AG09319 (cell line): ENCODE data around the gene VSIG2.

Experiments
- DNase-seq: peaks from one replicate; pipeline ENCODE4 v3.0.0-alpha.2; 2010; ENCODE audit warnings: low read depth; ENCODE audit errors: extremely low read depth
- TF ChIP-seq, protein P1 (sequence below): IDR thresholded peaks from 2 replicates; pipeline ENCODE4 v1.5.1; 2011; ENCODE audit warnings: low read depth, mild to moderate bottlenecking, inconsistent platforms, low read length, moderate library complexity

The VSIG2 gene

DNA sequence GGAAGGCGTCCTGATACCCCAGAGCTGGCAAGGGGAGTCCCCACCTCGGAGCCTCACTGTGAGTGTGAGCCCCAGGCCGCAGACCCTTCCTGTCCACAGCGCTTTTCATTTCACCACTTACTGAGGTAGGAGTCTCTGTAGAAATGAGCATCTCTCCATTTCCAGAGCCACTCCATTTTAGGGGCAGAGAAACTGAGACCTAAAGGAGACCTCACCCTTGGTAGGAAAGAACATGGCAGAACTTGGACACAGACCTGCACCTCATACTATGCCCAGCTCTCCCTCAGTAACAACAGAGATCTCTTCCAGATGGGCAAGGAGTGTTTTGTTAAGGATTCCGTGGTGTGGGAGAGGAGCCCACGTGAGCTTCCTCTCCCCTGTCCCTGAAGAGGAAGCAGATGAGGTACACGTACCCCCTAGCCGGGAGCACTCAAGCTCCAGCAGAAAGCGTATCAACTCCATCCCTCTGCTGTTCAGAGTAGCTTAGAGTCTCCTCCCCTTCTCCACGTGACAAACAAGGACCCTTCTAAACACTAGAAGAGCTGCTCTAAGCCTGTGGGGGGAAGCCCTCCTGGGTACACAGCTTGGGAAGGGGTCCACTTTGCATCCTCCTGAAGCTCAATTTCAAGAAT, 532 bp upstream of the VSIG2 start:
- TF ChIP-seq, protein P1, sequence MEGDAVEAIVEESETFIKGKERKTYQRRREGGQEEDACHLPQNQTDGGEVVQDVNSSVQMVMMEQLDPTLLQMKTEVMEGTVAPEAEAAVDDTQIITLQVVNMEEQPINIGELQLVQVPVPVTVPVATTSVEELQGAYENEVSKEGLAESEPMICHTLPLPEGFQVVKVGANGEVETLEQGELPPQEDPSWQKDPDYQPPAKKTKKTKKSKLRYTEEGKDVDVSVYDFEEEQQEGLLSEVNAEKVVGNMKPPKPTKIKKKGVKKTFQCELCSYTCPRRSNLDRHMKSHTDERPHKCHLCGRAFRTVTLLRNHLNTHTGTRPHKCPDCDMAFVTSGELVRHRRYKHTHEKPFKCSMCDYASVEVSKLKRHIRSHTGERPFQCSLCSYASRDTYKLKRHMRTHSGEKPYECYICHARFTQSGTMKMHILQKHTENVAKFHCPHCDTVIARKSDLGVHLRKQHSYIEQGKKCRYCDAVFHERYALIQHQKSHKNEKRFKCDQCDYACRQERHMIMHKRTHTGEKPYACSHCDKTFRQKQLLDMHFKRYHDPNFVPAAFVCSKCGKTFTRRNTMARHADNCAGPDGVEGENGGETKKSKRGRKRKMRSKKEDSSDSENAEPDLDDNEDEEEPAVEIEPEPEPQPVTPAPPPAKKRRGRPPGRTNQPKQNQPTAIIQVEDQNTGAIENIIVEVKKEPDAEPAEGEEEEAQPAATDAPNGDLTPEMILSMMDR = no peak
- no peak for DNase-seq

DNA sequence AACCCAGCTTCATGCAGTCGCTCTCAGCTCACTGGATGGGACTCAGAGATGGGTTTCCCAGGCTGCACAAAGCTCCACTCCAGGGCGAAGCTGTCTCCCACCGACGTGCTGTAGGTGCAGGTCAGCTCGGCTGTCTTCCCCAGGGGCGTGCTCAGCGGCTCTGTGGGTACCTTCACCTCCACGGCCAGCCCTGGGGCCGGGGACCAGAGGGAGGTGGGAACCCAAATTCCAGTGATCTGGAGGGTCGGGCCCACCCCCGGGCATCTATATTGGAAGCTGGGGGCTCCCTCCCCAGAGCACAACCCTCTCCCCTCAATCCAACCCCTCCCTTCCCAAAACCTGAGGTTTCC, 689 bp downstream of the VSIG2 start:
- TF ChIP-seq, protein P1 = no peak
- DNase-seq = no peak

DNA sequence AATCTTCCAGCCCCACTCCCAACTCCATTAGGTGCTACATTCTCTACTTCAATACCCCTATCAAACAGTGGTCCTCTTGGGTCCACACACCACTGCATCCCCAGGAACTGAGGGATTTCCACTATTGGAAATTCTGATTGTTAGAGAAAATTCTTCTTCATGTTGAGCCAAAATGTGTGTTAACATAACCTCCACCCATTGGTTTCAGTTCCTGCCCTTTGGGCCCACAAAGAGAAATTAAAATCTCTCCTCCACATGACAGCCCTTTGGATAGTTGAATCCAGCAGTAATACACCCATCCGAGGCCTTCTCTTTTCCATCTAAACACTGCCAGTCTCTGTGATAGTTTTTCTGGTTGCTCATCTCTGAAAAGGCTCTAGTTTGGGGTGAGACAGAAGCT, 2.1 kb downstream of the VSIG2 start:
- TF ChIP-seq, protein P1 = no peak
- no peak for DNase-seq

DNA sequence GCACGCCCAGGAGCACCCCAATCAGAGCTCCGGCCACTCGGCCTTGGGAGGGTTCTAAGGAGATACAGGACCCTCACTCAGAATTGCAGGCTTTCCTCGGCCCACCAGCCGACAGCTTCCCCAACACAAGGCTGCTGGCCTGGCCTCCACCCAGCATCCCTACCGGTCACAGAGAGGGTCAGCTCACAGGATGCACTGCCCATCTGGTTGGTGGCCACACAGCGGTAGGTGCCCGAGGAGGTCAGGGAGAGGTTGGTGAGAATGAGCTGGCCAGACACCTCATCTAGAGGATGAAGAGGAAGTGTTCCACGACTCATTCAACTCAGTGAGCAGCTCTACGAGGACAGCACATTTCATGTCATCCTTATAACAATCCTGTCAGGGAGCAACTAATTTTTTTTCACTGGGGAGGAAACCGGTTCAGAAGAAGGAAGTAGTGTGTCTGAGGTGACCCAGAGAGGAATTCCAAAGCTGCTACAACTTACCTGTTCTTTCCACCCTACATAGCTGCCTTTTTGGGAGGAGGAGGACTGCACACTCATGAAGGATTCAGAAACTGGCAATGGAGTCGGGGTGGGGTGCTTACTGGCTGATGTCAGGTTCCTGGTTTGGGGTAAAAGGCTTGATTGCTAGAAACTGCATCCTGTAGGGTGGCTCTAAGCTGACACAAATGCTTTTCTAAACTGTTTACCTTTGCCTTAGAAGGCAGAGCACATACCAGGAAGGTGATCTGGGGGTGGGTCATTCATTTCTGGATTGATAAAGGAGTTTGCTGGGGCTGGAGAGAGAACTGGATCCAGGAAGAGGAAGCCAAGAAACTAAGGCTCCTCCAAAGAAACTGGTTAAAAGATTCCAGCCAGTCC, 3.3 kb downstream of the VSIG2 start:
- DNase-seq = no peak
- TF ChIP-seq, protein P1 = no peak

DNA sequence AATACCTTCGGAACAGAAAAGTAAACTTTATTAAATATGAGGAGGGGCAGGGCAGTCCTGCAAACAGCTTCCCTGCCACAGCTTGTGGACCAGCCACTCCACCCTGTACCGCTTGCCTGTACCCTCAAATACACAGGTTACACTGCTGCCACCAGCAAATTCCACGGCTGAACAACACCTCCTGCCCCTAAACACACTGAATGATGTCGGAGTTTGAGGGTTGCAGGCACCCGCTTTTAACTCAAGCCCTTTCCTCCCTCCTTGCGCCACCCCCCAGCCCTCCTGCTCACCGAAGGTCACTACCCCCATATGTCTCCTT, 4.0 kb downstream of the VSIG2 start:
- DNase-seq = no peak
- TF ChIP-seq, protein P1 = no peak

DNA sequence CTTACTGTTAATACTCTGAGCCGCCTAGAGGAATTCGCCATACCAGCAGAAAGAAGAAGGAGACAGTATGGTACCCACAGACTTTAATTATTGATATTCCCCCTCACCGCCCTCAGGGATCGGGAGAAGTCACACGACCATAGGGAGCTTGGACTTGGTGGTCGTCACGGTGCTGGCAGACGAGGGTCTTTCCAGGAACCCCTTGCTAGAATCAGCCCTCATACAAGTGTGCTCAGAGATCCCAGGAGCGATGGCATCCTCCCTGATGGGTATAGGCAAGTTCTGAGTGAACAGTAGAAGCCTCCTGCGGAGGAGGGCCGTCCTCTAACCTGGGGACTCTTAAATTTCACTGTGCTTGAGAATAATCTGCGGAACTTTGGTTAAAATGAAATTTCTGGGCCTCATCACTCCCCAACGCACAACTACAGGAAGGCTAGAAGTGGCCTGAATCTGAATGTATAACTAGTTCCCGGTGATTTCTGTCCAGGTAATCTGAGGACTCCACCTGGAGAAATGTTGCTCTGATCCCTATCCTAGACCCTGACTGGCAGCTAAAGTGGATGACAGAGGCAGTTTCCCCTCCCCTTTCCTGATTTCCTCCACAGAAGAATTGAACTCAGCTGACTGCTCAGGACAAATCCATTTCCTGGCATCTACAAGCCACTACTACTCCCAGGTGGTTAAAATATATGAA, 4.5 kb downstream of the VSIG2 start:
- TF ChIP-seq, protein P1 = no peak
- no peak for DNase-seq
